Inflammatory macrophage treated with lipopolysaccharide for 1 hour (primary cell): ENCODE results near the gene HPD.

Source experiments
- DNase-seq, 2 donors: peaks; one replicate each; pipeline ENCODE4 v3.0.0-alpha.2; 2020 to 2022

The HPD gene

DNA sequence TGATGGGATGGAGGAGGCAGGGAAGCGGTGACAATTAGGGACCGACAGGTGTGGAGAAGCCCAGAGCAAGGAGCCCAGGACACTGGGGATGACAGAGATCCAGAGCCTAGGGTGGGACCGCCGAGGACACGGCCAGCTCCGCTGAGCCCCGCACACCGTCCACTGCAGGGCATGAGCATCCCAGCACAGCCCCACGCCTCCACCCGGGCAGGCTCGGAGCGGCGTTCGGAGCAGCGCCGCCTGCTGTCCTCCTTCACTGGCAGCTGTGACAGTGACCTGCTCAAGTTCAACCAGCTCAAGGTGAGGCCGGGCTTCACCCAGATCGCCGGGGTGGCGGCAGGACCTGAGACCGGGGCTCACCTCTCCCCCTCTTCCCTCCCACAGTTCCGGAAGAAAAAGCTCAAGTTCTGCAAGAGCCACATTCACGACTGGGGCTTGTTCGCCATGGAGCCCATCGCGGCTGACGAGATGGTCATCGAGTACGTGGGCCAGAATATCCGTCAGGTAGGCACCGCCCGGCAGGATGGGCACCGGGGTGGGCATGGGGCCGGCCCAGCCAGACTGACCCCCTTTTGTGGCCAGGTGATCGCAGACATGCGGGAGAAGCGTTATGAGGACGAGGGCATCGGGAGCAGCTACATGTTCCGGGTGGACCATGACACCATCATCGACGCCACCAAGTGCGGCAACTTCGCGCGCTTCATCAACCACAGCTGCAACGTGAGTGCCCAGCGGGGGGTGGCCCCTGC, 31.1 kb downstream of the HPD start:
- DNase-seq: no peak

DNA sequence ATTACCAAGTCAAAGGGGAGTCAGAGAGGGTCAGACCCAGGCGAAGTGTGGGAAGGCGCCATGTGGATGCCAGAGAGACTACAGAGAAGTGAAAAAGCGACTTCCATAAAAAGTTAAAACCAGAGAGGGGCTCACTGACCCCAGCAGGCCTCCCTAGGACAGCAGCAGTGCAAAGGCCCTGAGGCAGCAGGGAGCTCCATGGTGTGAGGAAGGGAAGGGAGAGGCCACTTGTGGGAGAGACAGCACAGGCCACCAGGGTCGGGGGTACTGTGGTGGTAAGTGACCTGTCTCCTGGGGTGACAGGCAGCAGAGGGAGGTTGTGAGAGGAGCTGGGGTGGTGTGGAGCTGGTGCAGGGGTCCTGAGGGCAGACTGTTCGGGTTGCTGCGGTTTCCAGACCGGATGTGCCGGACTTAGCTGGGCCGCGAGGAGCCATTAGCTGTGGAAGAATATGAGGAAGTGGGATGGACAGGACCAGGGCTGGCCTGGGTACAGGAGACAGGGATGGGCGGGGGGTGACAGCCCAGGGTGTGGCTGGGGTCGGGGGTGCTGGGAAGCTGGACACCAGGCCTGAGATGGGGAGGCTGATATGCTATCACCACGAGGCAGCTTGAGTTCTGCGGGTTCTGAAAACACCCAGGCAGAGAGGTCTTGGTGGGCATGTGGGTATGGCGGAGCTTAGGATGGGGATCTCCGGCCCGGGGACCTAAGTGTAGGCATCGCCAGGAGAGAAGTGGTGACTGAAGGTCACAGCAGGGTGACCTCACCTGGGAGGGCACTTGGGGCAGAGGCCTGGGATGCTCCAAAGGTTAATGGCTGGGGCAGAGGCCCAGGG, 32.1 kb downstream of the HPD start:
- no peak for DNase-seq

DNA sequence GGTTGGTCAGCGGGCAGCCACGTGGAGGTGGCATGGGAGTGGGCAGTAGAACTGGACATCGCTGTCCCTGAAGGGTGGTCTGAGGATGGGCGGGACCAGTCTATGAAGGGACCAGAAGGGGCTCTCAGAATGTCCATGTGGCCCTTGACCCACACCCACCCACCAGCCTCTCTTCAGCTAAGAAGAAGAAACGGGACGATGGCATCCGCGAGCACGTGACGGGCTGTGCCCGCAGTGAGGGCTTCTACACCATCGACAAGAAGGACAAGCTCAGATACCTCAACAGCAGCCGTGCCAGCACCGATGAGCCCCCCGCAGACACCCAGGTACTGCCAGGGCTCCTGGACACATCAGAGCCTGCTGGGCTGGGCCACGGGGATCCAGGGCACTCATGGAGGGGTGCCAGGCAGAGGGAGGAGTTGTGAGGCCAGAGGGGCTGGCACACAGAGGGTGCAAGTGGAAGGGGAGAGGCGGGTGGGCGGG, 33.6 kb downstream of the HPD start:
- no peak for DNase-seq

DNA sequence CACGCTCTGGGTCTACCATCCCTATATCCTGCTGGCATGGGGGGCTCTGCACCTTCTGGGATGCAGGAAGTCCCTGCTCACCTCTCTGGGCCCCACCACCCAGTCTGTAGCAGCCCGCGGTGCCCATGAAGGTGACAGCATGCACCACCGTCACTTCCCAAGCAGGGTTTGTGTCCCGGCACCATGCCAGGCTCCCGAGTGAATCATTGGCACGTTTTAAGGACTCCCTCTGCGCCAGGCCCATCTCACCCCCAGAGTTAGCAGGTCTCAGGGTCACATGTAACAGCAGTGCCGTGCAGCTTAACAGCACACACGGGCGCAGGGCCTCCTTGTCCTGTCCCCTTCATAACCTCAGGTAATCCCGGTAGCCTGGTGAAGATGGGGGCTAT, 34.9 kb downstream of the HPD start:
- no peak for DNase-seq

DNA sequence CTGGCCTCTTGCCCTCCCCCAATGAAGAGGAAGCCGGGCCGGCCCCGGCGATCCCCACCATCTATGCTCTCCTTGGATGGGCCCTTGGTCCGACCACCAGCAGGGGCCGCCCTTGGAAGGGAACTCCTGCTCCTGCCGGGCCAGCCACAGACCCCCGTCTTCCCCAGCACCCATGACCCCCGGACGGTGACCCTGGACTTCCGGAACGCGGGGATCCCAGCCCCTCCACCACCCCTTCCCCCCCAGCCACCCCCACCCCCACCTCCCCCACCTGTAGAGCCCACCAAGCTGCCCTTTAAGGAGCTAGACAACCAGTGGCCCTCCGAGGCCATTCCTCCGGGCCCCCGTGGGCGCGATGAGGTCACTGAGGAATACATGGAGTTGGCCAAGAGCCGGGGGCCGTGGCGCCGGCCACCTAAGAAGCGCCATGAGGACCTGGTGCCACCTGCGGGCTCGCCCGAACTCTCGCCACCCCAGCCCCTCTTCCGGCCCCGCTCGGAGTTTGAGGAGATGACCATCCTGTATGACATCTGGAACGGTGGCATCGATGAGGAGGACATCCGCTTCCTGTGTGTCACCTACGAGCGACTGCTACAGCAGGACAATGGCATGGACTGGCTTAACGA, 35.4 kb downstream of the HPD start:
- DNase-seq: no peak

DNA sequence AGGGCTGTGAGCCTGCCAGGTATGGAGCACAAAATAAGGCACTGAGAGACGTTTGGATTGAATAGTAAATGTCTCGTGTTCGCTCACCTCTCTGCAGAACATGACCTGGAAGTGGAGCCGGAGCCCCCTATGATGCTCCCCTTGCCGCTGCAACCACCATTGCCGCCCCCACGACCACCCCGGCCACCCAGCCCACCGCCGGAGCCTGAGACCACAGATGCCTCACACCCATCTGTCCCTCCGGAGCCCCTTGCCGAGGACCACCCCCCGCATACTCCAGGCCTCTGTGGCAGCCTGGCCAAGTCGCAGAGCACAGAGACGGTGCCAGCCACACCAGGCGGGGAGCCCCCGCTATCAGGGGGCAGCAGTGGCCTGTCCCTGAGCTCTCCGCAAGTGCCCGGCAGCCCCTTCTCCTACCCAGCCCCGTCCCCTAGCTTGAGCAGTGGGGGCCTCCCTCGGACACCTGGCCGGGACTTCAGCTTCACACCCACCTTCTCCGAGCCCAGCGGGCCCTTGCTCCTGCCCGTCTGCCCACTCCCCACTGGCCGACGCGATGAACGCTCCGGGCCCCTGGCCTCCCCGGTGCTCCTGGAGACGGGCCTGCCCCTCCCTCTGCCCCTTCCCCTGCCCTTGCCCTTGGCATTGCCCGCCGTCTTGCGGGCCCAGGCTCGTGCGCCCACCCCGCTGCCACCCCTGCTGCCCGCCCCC, 36.1 kb downstream of the HPD start:
- DNase-seq: no peak

DNA sequence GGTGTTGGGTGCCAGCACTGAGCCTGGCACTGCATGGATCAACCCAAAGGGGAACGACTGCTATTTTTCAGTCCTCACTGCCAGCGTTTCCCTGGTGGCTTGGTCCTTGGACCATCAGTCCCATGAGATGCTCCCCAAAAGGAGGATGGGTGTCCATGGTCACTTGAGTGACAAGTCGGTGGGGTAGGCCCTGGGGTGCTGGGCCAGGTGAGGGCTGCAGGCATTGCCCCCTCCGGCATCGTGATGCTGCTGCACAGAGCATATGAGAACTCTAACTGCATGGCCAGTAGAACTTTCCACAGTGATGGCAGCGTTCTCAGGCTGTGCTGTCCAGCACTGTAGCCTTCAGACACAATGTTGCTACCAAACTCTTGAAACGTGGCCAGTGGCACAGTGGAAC, 38.6 kb downstream of the HPD start:
- DNase-seq: no peak

DNA sequence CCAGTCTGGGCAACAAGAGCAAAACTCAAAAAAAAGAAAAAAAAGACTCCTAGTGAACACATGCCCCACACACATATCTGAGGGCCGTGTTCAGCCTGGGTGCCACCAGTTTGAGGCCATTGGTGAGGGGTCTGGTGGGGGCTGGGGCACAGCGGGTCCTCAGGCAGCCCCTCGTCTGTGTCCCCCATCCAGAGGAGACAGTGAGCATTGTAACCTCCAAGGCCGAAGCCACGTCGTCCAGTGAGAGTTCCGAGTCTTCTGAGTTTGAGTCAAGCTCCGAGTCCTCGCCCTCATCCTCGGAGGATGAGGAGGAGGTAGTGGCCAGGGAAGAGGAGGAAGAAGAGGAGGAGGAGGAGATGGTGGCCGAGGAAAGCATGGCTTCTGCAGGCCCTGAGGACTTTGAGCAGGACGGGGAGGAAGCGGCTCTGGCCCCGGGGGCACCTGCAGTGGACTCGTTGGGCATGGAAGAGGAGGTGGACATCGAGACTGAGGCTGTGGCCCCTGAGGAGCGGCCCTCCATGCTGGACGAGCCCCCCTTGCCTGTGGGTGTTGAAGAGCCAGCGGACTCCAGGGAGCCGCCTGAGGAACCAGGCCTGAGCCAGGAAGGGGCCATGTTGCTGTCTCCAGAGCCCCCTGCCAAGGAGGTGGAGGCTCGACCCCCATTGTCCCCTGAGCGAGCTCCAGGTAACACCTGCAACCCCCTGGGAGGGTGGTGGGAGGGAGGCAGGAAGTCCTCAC, 39.3 kb downstream of the HPD start:
- no peak for DNase-seq

DNA sequence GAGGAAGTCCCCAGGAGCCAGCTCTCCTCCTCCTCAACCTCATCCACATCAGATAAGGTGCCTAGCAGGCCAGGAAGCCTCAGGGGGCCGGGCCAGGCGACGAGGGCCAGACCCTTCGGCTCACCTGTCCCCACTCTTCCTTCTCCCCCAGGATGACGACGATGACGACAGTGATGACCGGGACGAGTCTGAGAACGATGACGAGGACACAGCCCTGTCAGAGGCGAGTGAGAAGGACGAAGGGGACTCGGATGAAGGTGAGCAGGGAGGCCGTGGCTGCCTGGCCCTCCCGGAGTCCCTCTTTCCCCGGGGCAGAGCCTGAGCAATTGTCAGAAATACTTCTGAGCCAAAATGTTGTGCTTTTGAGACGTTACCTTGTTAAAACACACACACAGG, 41.0 kb downstream of the HPD start:
- no peak for DNase-seq

DNA sequence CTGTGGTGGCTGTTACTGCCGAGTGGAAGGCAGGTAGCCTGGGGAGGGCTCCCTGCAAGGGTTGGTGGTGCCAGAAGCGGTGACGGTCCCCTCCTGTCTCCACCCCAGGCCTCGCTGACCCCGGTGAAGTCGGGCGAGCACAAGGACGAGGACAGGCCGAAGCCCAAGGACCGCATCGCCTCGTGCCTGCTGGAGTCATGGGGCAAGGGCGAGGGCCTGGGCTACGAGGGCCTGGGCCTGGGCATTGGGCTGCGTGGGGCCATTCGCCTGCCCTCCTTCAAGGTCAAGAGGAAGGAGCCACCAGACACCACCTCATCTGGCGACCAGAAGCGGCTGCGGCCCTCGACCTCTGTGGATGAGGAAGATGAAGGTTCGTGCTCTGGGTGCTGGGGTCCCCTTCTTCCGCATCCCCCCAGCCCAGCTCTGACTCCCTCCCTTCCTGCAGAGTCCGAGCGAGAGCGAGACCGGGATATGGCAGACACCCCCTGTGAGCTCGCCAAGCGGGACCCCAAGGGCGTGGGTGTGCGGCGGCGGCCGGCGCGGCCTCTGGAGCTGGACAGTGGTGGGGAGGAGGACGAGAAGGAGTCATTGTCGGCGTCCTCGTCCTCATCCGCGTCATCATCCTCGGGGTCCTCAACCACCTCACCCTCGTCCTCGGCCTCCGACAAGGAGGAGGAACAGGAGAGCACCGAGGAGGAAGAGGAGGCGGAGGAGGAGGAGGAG, 41.6 kb downstream of the HPD start:
- no peak for DNase-seq

DNA sequence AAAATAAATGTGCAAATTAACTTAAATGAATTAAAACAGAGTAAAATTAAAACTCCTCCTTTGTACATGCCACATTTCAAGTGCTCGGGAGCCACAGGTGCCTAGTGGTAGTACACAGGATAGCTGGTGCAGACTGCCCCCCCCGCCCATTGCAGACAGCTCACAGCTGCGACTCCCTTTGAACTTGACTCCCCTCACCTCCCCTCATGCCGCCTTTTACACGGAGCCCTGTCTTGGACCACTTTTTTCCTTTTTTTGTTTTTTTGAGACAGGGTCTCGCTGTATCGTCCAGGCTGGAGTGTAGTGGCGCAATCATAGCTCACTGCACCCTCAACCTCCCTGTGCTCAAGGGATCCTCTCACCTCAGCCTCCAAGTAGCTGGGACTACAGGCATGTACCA, 43.4 kb downstream of the HPD start:
- DNase-seq: no peak

DNA sequence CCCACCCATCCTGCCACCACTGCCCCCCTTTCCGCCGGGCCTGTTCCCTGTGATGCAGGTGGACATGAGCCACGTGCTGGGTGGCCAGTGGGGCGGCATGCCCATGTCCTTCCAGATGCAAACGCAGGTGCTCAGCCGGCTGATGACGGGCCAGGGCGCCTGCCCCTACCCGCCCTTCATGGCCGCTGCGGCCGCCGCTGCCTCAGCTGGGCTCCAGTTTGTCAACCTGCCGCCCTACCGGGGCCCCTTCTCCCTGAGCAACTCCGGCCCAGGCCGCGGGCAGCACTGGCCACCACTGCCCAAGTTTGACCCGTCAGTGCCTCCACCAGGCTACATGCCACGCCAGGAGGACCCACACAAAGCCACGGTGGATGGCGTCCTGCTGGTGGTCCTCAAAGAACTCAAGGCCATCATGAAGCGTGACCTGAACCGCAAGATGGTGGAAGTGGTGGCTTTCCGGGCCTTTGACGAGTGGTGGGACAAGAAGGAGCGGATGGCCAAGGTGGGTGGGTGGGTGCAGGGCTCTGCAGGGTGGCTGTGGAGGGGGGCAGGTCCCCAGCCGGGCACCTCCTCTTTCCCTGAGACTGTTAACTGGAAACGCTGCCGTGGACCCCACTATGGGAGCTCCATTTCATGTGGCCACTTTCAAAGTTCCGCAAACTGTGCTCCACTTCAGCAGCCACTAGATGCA, 44.1 kb downstream of the HPD start:
- no peak for DNase-seq

DNA sequence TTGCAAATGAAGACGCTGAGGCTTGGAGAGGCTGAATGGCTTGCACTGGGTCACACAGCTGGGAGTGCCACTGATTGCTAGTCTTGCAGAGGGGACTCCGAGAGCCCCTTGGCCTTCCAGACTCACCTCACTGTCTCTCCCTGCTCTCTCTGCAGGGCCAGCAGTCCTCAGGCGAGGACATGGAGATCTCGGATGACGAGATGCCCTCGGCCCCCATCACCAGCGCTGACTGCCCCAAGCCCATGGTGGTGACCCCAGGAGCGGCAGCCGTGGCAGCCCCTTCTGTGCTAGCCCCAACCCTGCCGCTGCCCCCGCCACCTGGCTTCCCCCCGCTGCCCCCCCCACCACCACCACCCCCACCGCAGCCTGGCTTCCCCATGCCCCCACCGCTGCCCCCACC, 44.7 kb downstream of the HPD start:
- DNase-seq: no peak

DNA sequence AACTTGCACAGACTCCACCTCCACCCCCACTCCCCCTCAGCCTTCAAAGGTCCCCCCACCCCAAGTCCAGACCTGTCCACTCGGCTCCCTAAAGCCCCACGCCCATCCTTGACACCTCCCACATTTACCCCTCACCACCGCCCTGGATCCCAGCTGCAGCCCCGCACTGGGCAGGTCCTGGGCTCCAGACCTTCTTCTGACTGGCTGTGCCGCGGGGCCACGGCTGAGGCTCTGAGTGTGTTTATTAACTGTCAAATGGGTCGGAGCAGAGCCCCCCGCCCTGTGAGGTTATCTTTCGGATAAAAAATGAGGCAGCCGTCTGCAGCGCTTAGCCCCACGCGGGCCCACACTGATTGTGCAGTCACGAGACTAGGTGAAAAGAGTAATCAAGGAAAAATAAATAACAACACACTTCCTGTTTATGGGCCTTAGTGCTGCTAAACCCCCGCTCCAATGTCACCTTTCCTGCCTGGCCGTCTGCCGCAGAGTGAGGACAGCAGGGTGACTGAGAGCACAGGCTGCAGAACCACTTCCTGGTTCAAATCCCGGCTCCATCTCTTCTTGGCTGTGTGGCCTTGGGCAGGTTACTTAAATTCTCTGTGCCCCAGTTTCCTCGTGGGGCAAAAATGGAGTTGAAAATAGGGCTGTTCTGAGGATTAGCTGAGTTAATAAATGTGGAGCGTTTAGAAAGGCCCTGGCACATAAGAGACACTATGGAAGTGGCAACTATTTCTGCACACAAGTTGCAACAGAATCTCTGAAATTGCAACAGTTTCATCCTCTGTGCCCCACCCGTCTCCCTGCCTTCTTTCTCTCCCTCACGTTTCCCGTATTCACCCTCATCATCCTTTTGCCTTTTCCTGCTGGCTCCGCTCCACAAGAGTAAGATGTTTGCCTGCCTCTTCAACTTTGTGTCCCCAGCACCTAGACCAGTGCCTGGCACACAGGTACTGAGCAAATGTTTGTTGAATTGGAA, 45.5 kb downstream of the HPD start:
- DNase-seq: peak in 1 of 2 donors; percentile 68

DNA sequence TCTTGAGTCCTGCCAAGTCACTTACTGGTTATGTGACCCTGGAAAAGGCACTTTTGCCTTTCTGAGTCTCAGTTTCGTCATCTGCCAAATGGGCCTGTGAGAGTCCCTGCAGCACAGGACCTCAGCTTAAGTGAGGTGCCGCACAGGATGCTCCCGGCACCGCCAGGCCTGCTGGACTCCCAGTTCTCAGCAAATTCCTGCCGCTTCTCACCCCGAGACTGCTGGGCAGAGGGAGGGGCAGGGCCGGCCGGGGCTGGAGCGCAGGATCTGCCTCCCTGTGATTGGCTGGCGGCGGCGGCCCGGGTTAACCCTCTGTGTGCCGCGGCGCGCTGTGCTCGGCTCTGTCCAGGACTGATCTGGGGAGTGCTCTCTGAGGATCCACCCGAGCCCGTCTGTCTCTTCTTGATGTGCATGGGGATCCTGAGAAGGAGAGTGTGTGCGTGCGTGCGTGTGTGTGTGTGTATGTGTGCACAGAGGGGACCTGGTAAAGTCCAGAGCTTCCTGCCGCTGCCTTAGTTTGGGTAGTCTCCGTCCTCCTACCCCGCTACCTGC, 46.3 kb downstream of the HPD start:
- peak in 1 of 2 donors; percentile 54 for DNase-seq

DNA sequence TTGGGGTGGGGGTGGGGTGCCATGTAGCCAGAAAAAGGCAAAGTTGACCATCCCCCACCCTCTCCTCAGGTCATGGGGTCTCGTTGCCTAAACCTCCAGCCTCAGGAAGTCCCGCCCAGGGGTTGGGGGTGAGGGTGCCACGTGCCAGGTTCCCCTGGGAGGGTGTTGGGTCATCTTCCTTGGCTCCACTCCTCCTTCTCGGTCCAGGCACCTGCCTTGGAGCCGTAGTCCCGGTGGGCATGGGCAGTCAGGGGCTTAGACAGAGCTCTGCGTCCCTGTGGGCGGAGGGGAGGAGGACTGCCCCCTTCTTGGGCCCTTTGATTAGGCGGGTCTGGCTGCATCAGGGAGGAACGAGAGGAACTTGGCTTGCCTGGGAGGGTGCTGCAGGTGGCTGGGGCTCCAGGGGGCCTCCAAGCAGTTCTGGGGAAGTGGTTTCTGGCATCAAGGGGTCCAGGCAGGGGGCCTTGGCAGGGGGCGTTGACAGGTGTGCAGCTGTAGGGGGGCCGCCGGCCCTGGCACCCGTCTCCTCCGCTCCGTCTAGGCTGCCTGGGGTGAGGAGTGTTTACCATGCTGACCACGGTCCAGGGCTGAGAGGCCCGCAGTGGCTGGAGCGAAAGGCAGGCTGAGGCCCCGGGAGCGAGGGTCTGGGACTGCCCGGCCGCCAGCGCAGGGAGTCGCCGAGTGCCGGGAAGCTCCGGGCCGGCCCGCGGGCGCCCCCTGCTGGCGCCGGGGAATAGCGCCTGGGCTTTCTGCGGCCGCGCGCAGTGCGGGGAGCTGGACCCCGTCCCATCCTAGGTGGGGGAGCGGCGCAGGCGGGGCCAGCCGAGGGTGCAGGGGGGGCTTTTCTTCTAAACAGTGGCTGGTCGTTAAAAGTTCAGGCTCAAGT, 47.0 kb downstream of the HPD start:
- DNase-seq: peak in 1 of 2 donors; percentile 79

DNA sequence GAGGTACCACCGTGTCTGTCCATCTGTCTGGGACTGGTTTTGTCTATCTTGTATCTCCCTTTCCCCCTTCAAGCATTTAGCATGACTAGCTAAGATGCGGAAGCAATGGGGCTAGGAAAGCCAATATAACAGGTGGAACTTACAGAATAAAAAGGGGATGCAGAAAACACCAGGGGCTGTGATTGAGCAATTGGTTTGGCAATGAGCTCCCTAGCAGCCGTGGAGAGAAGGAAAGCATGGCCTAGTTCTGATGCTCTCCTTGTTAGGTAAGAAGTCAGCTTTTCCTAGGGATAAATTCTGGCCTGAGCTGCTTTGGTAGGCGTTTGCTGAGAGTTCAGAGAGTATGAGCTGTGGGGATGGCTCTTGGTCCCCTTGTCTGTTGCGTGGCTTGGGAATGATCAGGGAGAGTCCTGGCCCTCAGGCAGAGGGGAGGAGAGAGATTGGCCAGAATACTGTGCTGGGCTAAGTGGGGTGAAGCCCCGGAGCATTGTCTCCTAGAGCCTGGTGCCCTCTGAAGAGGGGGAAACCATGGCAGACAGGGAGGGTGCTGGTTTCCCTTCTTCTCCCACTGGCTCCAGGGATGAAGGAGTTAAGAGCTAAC, 47.7 kb downstream of the HPD start:
- no peak for DNase-seq

DNA sequence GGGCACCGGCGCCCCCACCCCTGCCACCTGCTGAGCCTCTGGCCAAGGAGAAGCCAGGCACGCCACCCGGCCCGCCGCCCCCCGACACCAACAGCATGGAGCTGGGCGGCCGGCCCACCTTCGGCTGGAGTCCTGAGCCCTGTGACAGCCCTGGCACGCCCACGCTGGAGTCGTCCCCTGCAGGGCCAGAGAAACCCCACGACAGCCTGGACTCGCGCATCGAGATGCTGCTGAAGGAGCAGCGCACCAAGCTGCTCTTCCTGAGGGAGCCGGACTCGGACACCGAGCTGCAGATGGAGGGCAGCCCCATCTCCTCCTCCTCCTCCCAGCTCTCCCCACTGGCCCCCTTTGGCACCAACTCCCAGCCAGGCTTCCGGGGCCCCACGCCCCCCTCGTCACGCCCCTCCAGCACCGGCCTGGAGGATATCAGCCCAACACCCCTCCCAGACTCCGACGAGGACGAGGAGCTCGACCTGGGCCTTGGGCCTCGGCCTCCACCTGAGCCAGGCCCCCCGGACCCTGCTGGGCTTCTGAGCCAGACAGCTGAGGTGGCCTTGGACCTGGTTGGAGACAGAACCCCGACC, 48.3 kb downstream of the HPD start:
- no peak for DNase-seq
